ENCODE data around the gene ATXN1. TPM values are rescaled to one million over a fixed set of nuclear protein-coding genes. Genes with fewer than 3 reads are reported as not detected.

Gene ATXN1
- total and polyA plus RNA-seq, 2 of the 8 experiments (the other 6 are each of a cell fraction or from before 2014, with no cell fraction given) = 1.6 to 4.0 TPM

DNA sequence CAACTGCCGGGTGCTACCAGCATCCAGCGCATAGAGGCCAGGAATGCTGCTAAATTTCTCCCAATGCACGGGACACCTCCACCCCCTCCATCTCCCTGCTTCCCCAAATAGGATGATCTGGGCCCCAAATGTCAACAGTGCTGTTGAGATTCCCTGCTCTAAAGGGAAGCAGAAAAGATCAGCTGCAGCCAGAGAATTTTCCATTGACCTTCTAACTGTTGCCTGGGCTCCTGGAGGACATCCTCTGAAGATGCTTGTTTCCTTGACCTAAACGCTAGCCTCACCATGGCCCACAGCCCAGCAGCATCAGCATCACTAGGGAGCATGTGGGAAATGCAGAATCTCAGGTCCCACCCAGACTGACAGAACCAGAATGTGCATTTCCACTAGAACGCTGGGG, 361.6 kb downstream of the ATXN1 start:
- Histone ChIP-seq H2BK20ac (ENCODE audit: low read length) (no peak overlapping the region), H3K27me3 (replicated peaks in 1 of 4; ENCODE audit: control insufficient read depth in 3 of 4, extremely low read depth in 1 of 4, insufficient read depth in 3 of 4, low read length in 3 of 4) (no peaks in the 10 kb centered on the region), H3K14ac (ENCODE audit: insufficient read length) (no peak overlapping the region), H3K4ac (replicated peaks; ENCODE audit: insufficient read length, low read depth, low read length) (no peak overlapping the region), H2AK5ac (ENCODE audit: low read depth, low read length) (no peak overlapping the region), H2BK5ac (ENCODE audit: low read depth, low read length) (no peak overlapping the region), H3K9me3 (ENCODE audit: insufficient read depth in 2 of 2, low read depth in 1 of 2, low read length in 1 of 2) (no peaks in the 10 kb centered on the region), H3K36me3 (ENCODE audit: control insufficient read depth in 2 of 4, insufficient read depth in 4 of 4, low read length in 3 of 4) (no peaks in the 10 kb centered on the region), H3K23ac (ENCODE audit: insufficient read length) (no peak overlapping the region), H3K27ac (ENCODE audit: low read depth, low read length) (no peak overlapping the region), H3K79me2 (ENCODE audit: control insufficient read depth in 1 of 2, insufficient read depth in 2 of 2, low read length in 2 of 2) (no peaks in the 10 kb centered on the region), H4K5ac (ENCODE audit: insufficient read length, low read depth, low read length) (no peak overlapping the region), H3K4me1 (replicated peaks in 1 of 4; ENCODE audit: control insufficient read depth in 3 of 4, insufficient read depth in 4 of 4, low read length in 3 of 4) (no peaks in the 10 kb centered on the region; a peak in 1 of 7 replicates), H3K79me1 (ENCODE audit: low read depth, low read length) (no peaks in the 10 kb centered on the region), H4K91ac (replicated peaks; ENCODE audit: insufficient read length, low read length) (no peak overlapping the region), H3K4me3 (ENCODE audit: extremely low read depth in 1 of 4, insufficient read depth in 2 of 4, low read depth in 3 of 4, low read length in 4 of 4) (no peak overlapping the region), H3K9ac (replicated peaks in 1 of 4; ENCODE audit: extremely low read depth in 1 of 4, low read depth in 3 of 4, low read length in 3 of 4) (no peak overlapping the region), H2BK15ac (ENCODE audit: low read length) (no peak overlapping the region), H2BK12ac (ENCODE audit: low read depth, low read length) (no peak overlapping the region), H2AFZ (ENCODE audit: low read length) (no peak overlapping the region), H3K56ac (replicated peaks; ENCODE audit: insufficient read length, low read depth, low read length) (no peak overlapping the region), H4K20me1 (replicated peaks in 1 of 2; ENCODE audit: control insufficient read depth in 1 of 2, insufficient read depth in 2 of 2, low read length in 2 of 2) (no peaks in the 10 kb centered on the region), H4K8ac (ENCODE audit: extremely low read depth, insufficient read depth, low read length) (no peak overlapping the region), H2BK120ac (replicated peaks; ENCODE audit: low read depth, low read length) (no peak overlapping the region), H3K23me2 (ENCODE audit: low read depth, low read length) (no peaks in the 10 kb centered on the region), H3K18ac (ENCODE audit: extremely low read depth, low read length) (no peak overlapping the region), H3K4me2 (ENCODE audit: insufficient read depth in 1 of 2, low read depth in 2 of 2, low read length in 2 of 2) (no peak overlapping the region)
- TF ChIP-seq TAF1 (IDR thresholded peaks at IDR 0.05; ENCODE audit: low read depth, low read length) = no peak
- TF ChIP-seq TEAD4 (IDR thresholded peaks at IDR 0.05; ENCODE audit: low read depth, low read length) = no peak
- no peak for TF ChIP-seq POU5F1 (IDR thresholded peaks at IDR 0.05; ENCODE audit: low read depth, low read length)
- no peak for TF ChIP-seq CHD1 (IDR thresholded peaks at IDR 0.05; ENCODE audit: low read depth, low read length)
- no peak for TF ChIP-seq GABPA (IDR thresholded peaks at IDR 0.05; ENCODE audit: borderline replicate concordance, insufficient read depth, low read length)
- TF ChIP-seq RFX5 (IDR thresholded peaks at IDR 0.05; ENCODE audit: borderline replicate concordance, low read depth, low read length) = no peak
- TF ChIP-seq FOSL1 (IDR thresholded peaks at IDR 0.05; ENCODE audit: insufficient read depth, low read depth, low read length) = no peak
- no peak for TF ChIP-seq HDAC6 (IDR thresholded peaks at IDR 0.05; ENCODE audit: low read depth, low read length)
- no peak for TF ChIP-seq KDM1A (IDR thresholded peaks at IDR 0.05; ENCODE audit: borderline replicate concordance, low read length)
- ChIA-PET CTCF (ENCODE audit: partially characterized antibody) (interaction anchor here (1.5 kb wide), 1 partner anchor 67 kb away, joined by 5 read pairs; no protein-coding TSS in a partner anchor), POLR2A (ENCODE audit: partially characterized antibody) (no interaction called here)
- DNase-seq (ENCODE audit: low read depth in 1 of 2, low spot score in 2 of 2) (no peak), FAIRE-seq (no peak)
- 97% methylated on average over 5 of the region's 5 CpGs; no CpG with 5 or more reads in 1 of the 2 experiments for WGBS, 2 experiments (ENCODE audit: extremely low coverage in 1 of 2, insufficient coverage in 1 of 2, insufficient read length in 1 of 2, insufficient replicate concordance in 2 of 2, low coverage in 1 of 2, low lambda C conversion rate in 2 of 2, missing lambda C conversion rate in 1 of 2)
